ENCODE results near the gene PCDHGA7.
"Not testable (repeated sequence)": the region's sequence is repeated elsewhere in the genome, so short reads cannot be mapped to it uniquely, and the experiment has no call there.

The PCDHGA7 gene

DNA sequence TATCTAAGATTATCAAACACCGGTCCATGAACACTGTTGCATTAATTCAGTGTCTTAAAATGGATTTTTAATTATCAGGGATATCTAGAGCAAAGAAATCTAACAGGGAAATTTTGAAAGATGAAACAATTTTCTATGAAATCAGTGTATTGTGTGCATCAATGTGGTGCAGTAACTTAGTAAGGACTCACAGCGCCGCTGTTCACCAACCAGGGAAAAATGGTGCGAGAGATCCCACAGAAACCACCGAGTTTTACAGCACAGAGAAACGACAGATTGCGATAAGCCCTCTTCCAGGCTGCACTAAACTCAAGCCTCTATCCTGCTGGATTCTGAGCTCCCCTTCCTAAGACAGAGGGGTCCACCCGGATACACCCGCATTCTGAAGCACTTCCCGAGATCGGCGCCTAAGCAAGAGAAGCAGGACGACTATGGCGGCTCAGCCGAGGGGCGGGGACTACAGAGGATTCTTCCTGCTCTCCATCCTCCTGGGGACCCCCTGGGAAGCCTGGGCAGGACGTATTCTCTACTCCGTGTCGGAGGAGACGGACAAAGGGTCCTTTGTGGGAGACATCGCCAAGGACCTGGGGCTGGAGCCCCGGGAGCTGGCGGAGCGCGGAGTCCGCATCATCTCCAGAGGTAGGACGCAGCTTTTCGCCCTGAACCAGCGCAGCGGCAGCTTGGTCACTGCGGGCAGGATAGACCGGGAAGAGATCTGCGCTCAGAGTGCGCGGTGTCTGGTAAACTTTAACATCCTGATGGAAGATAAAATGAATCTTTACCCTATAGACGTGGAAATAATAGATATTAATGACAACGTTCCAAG lies at the start of gene PCDHGA7:
Gene PCDHGA7 (plus strand): TSS at position 274 of the 826 bp plus-strand sequence. CDS start 158 bp downstream, at position 432.
- DNase-seq = no peak

- DNase-seq = no peak
Observed at GRCh38 chr5:141338538-141339306, 43.8 kb upstream of the PCDHGA7 start, which contains the start of gene PCDHGA2. TSS of gene PCDHGA2 (plus strand) at chr5:141338760.

GRCh38 chr5:141340781-141341354 lies 41.7 kb upstream of the PCDHGA7 start:
- not testable (repeated sequence) for DNase-seq

DNA sequence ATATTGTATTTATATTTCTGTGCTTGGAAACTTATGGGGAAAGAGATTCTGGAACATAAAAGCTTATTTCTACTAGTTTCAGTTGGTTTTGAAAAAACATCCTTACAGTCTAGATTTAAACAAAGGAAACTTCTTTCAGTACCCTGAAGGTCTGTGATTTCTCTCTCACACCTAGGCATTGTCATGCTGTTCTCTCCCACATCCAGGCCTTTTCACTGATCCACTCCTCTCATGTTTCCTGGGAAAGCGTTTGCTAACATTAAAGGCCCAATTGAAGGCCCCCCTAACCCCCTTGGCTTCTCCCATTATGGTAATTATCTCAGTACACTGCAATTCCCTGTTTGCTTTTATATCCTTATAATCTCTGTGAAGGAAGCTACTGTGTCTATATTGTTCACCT lies 39.8 kb upstream of the PCDHGA7 start:
- DNase-seq = no peak

DNA sequence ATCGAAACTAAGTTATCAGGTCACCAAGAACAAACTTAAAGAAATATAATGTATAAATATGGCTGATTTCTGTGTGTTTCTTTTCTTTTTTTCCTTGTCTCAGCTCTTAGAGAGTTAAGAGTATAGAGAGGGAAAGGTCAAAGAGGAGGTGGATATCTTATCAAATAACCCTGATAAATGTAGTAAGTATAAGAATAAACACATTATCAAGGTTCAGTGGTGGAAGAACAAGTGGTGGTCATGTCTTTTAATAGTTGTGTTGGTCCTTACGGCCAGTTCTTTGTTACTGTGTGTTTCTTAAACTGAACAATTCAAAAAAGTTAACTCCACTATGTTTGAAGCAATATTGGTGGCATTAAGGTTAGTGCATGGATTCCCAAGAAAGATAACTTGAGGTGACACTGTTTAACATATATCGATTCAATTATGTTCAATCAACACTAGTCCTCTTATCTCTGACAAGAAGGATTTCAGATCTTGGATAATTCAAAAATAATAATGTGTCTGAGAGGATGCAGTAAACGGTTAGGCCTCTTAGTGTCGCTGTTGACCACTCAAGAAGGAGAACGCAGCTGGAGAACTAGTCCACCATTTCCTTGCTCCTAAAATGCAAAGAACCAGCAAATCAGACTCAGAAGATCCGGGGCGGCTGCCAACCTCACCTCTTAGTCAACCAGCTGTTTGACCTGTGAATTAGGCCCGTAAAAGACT lies 39.1 kb upstream of the PCDHGA7 start, which contains the start of gene PCDHGA3:
Gene PCDHGA3 (plus strand): TSS at position 588 of the 711 bp plus-strand sequence. CDS start 205 bp downstream, outside the sequence.
- no peak for DNase-seq

GRCh38 chr5:141343953-141344463 lies 38.5 kb upstream of the PCDHGA7 start:
- DNase-seq = no peak

GRCh38 chr5:141345327-141345726 lies 37.2 kb upstream of the PCDHGA7 start:
- DNase-seq = no peak

- not testable (repeated sequence) for DNase-seq
Observed at GRCh38 chr5:141346017-141346416, 36.5 kb upstream of the PCDHGA7 start.

- peak; percentile 83 to 87 for DNase-seq
Observed at GRCh38 chr5:141349917-141350619, 32.5 kb upstream of the PCDHGA7 start, which contains the start of gene PCDHGB1. TSS of gene PCDHGB1 (plus strand) at chr5:141350099. CDS start at chr5:141350261, 162 bp downstream.

- no peak for DNase-seq
Observed at GRCh38 chr5:141351591-141351990, 31.0 kb upstream of the PCDHGA7 start.

- DNase-seq = no peak
Observed at GRCh38 chr5:141354900-141355469, 27.6 kb upstream of the PCDHGA7 start, which contains the start of gene PCDHGA4. TSS of gene PCDHGA4 (plus strand) at chr5:141355021. CDS start at chr5:141355108, 87 bp downstream.

- no peak for DNase-seq
Observed at GRCh38 chr5:141355641-141356040, 26.9 kb upstream of the PCDHGA7 start.

- no peak for DNase-seq
Observed at GRCh38 chr5:141356133-141356532, 26.4 kb upstream of the PCDHGA7 start.

DNA sequence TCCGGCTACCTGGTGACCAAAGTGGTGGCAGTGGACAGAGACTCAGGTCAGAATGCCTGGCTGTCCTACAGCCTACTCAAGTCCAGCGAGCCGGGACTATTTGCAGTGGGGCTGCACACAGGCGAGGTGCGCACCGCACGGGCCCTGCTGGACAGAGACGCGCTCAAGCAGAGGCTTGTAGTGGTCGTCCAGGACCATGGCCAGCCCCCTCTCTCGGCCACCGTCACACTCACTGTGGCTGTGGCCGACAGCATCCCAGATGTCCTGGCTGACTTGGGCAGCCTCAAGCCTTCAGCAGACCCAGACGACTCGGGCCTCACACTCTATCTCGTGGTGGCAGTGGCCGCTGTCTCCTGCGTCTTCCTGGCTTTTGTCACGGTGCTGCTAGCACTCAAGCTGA lies 25.6 kb upstream of the PCDHGA7 start:
- no peak for DNase-seq

DNA sequence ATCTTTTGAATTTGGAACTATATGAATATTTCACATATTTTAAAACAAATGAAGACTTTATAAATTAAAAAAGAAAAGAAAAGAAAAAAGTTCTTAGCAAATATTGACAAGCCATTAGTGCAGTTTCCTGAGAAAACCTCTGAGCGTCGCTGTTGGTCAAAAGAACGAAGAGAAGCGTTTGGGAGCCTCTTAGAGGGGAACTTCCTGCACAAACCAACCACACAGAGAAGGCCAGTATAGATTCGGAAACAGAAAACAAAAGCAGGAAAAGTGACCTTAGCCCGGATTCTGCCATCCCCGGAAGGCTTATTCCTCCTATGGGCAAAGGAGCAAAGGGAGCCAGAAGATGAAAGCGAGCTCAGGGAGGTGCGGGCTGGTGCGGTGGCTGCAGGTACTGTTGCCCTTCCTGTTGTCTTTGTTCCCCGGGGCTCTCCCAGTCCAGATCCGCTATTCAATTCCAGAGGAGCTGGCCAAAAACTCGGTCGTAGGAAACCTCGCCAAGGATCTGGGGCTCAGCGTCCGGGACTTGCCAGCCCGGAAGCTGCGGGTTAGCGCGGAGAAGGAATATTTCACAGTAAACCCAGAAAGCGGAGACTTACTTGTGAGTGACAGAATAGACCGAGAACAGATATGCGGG lies 22.6 kb upstream of the PCDHGA7 start, which contains the start of gene PCDHGB2:
Gene PCDHGB2 (plus strand): TSS at position 205 of the 637 bp plus-strand sequence. CDS start 142 bp downstream, at position 347.
- DNase-seq = no peak

GRCh38 chr5:141360685-141361084 lies 21.9 kb upstream of the PCDHGA7 start:
- no peak for DNase-seq

GRCh38 chr5:141362719-141363118 lies 19.8 kb upstream of the PCDHGA7 start:
- no peak for DNase-seq

GRCh38 chr5:141363952-141364660 lies 18.4 kb upstream of the PCDHGA7 start, which contains the start of gene PCDHGA5:
TSS of gene PCDHGA5 (plus strand) at chr5:141364162. CDS start at chr5:141364331, 169 bp downstream.
- DNase-seq = no peak
